Neural progenitor cell (in vitro differentiated cells): ENCODE measurements around the gene WNT2B.

ENCODE experiments used
- CTCF ChIP-seq: fragments of 200-600 bp; sonication (generic); IDR thresholded peaks from 2 replicates; pipeline ENCODE4 v1.5.1; 2017; ENCODE audit warnings: antibody characterized with exemption, mild to moderate bottlenecking
- EZH2 ChIP-seq: fragments of 200-600 bp; sonication (generic); IDR thresholded peaks from 2 replicates; pipeline ENCODE4 v1.6.1; 2017; ENCODE audit warnings: antibody characterized with exemption, mild to moderate bottlenecking, moderate library complexity

GRCh38 chr1:112465122-112465521 is 43.6 kb upstream of the WNT2B start:
- TF ChIP-seq CTCF (no peak), EZH2 (no peak)
